Measurements from ENCODE around the gene CCDC12. TPM values are rescaled to one million over a fixed set of nuclear protein-coding genes. Genes with fewer than 3 reads are reported as not detected.

The CCDC12 gene
- total and polyA plus RNA-seq, 2 of the 13 experiments (the other 11 are each of a cell fraction or from before 2014, with no cell fraction given), result 30.1 to 49.5 TPM

- TF ChIP-seq RORA (CRISPR knock-in tag; IDR thresholded peaks at IDR 0.05), result no peak
- TF ChIP-seq CAMTA2 (CRISPR knock-in tag; IDR thresholded peaks at IDR 0.05; ENCODE audit: borderline replicate concordance), result no peak
- no peak for TF ChIP-seq KLF11 (CRISPR knock-in tag; IDR thresholded peaks at IDR 0.05)
- TF ChIP-seq PLSCR1 (CRISPR knock-in tag; IDR thresholded peaks at IDR 0.05; ENCODE audit: borderline replicate concordance), result no peak
- TF ChIP-seq ZNF382 (CRISPR knock-in tag; IDR thresholded peaks at IDR 0.05; ENCODE audit: borderline replicate concordance), result no peak
- TF ChIP-seq RBM39 (IDR thresholded peaks at IDR 0.05; ENCODE audit: low read depth, low read length, poor library complexity, severe bottlenecking), result no peak
- TF ChIP-seq ZBTB37 (CRISPR knock-in tag; IDR thresholded peaks at IDR 0.05), result no peak
Observed at GRCh38 chr3:46894256-46894655, 82.3 kb downstream of the CCDC12 start (continued).

- FAIRE-seq (no peak), ATAC-seq (no peak), DNase-seq (ENCODE audit: low spot score) (no peak)
- WGBS (ENCODE audit: low lambda C conversion rate), result 19% methylated on average over 9 of the region's 9 CpGs
- CTCF ChIA-PET (ENCODE audit: low intra/inter-chr PET ratio, low total read pairs), result interaction anchor here (3.5 kb wide), 1 partner anchor 188 kb away, joined by 39 read pairs; no protein-coding TSS in a partner anchor
- H3K27me3 ChIP-seq (ENCODE audit: control insufficient read depth in 1 of 2, insufficient read depth in 2 of 2, low read length in 2 of 2), result peaks cover 6 to 52% of the 10 kb centered on the region in 2 experiments; a peak in 4 of 5 replicates
- TF ChIP-seq CREB1 (IDR thresholded peaks at IDR 0.05) (peak; percentile 95), CREB1 (CRISPR knock-in tag; IDR thresholded peaks at IDR 0.05) (no peak), ATF7 (IDR thresholded peaks at IDR 0.05) (peak; percentile 99), ATF7 (CRISPR knock-in tag; IDR thresholded peaks at IDR 0.05) (no peak), ATF2 (CRISPR knock-in tag; IDR thresholded peaks at IDR 0.05) (no peak), ZNF598 (CRISPR knock-in tag; IDR thresholded peaks at IDR 0.05; ENCODE audit: borderline replicate concordance) (no peak)
- no peak overlapping the region for H3K27ac ChIP-seq (ENCODE audit: extremely low read length, insufficient read depth, low read length)
- no peak overlapping the region for H3K9ac ChIP-seq (ENCODE audit: insufficient read depth, low read depth, low read length)
- H3K4me2 ChIP-seq (ENCODE audit: low read depth, low read length), result no peak overlapping the region
- no peaks in the 10 kb centered on the region for H3K36me3 ChIP-seq (replicated peaks in 1 of 2; ENCODE audit: control insufficient read depth in 1 of 2, insufficient read depth in 2 of 2, low read length in 2 of 2)
- in situ Hi-C loops (cut with HindIII; ENCODE audit: extremely low pct_ligation_motif_present, low pct_unique_long_range_greater_than_20kb) (no loop called here), intact Hi-C loops (cut with micrococcal nuclease; ENCODE audit: unreplicated experiment) (loop anchor here (2.0 kb wide), 2 partner anchors 27 to 33 kb away; no protein-coding TSS in a partner anchor)
- no peak overlapping the region for H2AFZ ChIP-seq (ENCODE audit: low read length)
- BruUV-seq (replicated peaks), result no TSS peak
- H3K4me3 ChIP-seq (replicated peaks in 1 of 3; ENCODE audit: insufficient read depth in 1 of 3, low read depth in 2 of 3, low read length in 3 of 3), result no peak overlapping the region
- POLR2A ChIA-PET, result no interaction called here
- peaks cover 13% of the 10 kb centered on the region for H3K4me1 ChIP-seq (ENCODE audit: insufficient read depth, low read length)
- no peaks in the 10 kb centered on the region for H4K20me1 ChIP-seq (ENCODE audit: insufficient read depth, low read length)
- no peaks in the 10 kb centered on the region for H3K79me2 ChIP-seq (ENCODE audit: insufficient read depth, low read length)
- H3K9me3 ChIP-seq (ENCODE audit: low read length), result no peaks in the 10 kb centered on the region
Observed at GRCh38 chr3:46893763-46894162, 82.8 kb downstream of the CCDC12 start.
